Keratinocyte (primary cell): Measurements from ENCODE around the gene CTXN2. TPM values are rescaled to one million over a fixed set of nuclear protein-coding genes. Genes with fewer than 3 reads are reported as not detected.

Experiments used
- DNase-seq: peaks from one replicate; pipeline ENCODE4 v3.0.0-alpha.2; 2011; ENCODE audit warnings: low read depth, missing footprints, low spot score
- FAIRE-seq: peaks from 2 replicates; lab custom pipeline; 2011; peaks lifted over from hg19 to GRCh38; lab: Jason Lieb, UNC
- H2AFZ ChIP-seq: 2 replicates; pipeline ENCODE4 v1.6.0; 2012; ENCODE audit warnings: low read length, control low read depth, inconsistent platforms; ENCODE audit not compliant: control insufficient read depth
- H3K27ac ChIP-seq: 2 replicates; pipeline ENCODE4 v1.5.1; 2011; ENCODE audit warnings: low read length; ENCODE audit not compliant: control insufficient read depth, insufficient read depth
- H3K27me3 ChIP-seq: 3 replicates; pipeline ENCODE4 v1.6.0; 2011; ENCODE audit warnings: low read length; ENCODE audit not compliant: control insufficient read depth, insufficient read depth; ENCODE audit errors: extremely low read depth
- H3K36me3 ChIP-seq, 2 experiments: 2 replicates in 1 of 2; 3 replicates in 1 of 2; pipeline ENCODE4 v1.5.1; 2011; ENCODE audit warnings: low read length in 2 of 2, mild to moderate bottlenecking in 1 of 2; ENCODE audit not compliant: control insufficient read depth in 2 of 2, insufficient read depth in 2 of 2; ENCODE audit errors: extremely low read depth in 1 of 2
- H3K4me1 ChIP-seq: 3 replicates; pipeline ENCODE4 v1.5.1; 2011; ENCODE audit warnings: low read length; ENCODE audit not compliant: control insufficient read depth, insufficient read depth; ENCODE audit errors: extremely low read depth
- H3K4me2 ChIP-seq: 3 replicates; pipeline ENCODE4 v1.6.0; 2011; ENCODE audit warnings: low read depth, low read length; ENCODE audit not compliant: control insufficient read depth, insufficient read depth; ENCODE audit errors: extremely low read depth
- H3K4me3 ChIP-seq, 3 experiments: fragments of 200-600 bp in 1 of 3; sonication (generic) in 1 of 3; 2 replicates in 2 of 3; 3 replicates in 1 of 3; pipeline ENCODE4 v1.5.1; 2011 to 2016; ENCODE audit warnings: low read length in 3 of 3, mild to moderate bottlenecking in 3 of 3, control low read depth in 2 of 3, inconsistent platforms in 1 of 3, low read depth in 1 of 3, mixed read lengths in 1 of 3, mixed run types in 1 of 3, moderate library complexity in 1 of 3; ENCODE audit not compliant: control insufficient read depth in 2 of 3, insufficient read depth in 2 of 3; ENCODE audit errors: extremely low read depth in 1 of 3
- H3K79me2 ChIP-seq: 2 replicates; pipeline ENCODE4 v1.6.0; 2012; ENCODE audit warnings: low read length; ENCODE audit not compliant: control insufficient read depth, insufficient read depth
- H3K9ac ChIP-seq: 3 replicates; pipeline ENCODE4 v1.6.0; 2011; ENCODE audit warnings: low read length; ENCODE audit not compliant: control insufficient read depth, insufficient read depth; ENCODE audit errors: extremely low read depth
- H3K9me1 ChIP-seq: 3 replicates; pipeline ENCODE4 v1.6.0; 2011; ENCODE audit warnings: low read length; ENCODE audit not compliant: control insufficient read depth, insufficient read depth; ENCODE audit errors: extremely low read depth
- H3K9me3 ChIP-seq: 2 replicates; pipeline ENCODE4 v1.5.1; 2012; ENCODE audit warnings: low read depth, low read length; ENCODE audit not compliant: control insufficient read depth
- H4K20me1 ChIP-seq: 3 replicates; pipeline ENCODE4 v1.6.0; 2011; ENCODE audit warnings: low read length; ENCODE audit not compliant: control insufficient read depth, insufficient read depth; ENCODE audit errors: extremely low read depth
- EZH2 ChIP-seq: IDR thresholded peaks from one replicate; pipeline ENCODE4 v1.6.1; 2012; ENCODE audit warnings: inconsistent platforms, mild to moderate bottlenecking, low read length, moderate library complexity
- dilution Hi-C: fragments of 300-500 bp; cut with MboI; formaldehyde crosslinking; loops from one replicate; pipeline ENCODE4 v1.7.0; 2020; ENCODE audit warnings: low sequenced_read_pairs; ENCODE audit not compliant: extremely low pct_ligation_motif_present
- polyA plus RNA-seq, 5 experiments: library from polyadenylated mRNA; depleted of rRNA in 3 of 5; stranded (reverse) in 3 of 5; stranded (forward) in 1 of 5; unstranded in 1 of 5; fragments of >200 nt; gene quantifications; 1 replicate in 1 of 5; 2 replicates in 3 of 5; 3 replicates in 1 of 5; pipeline versions ENCODE4 v1.2.1 to v1.2.3, GENCODE V29; 2011 to 2012; ENCODE audit warnings: missing spikeins in 2 of 5, low read depth in 1 of 5, low replicate concordance in 1 of 5
- TF ChIP-seq, protein P1 (sequence below), 3 experiments: IDR thresholded peaks in 1 of 3; conservative IDR thresholded peaks in 1 of 3; optimal IDR thresholded peaks in 1 of 3; 2 replicates in 2 of 3; 3 replicates in 1 of 3; pipeline versions ENCODE3 to v1.5.1; 2011; ENCODE audit warnings: low read length in 3 of 3, mild to moderate bottlenecking in 3 of 3, moderate library complexity in 2 of 3, control low read depth in 1 of 3, inconsistent platforms in 1 of 3; ENCODE audit not compliant: insufficient read depth in 2 of 3; ENCODE audit errors: extremely low read depth in 1 of 3

Gene CTXN2
- polyA plus RNA-seq, 1 donor (not counting 4 experiments of a cell fraction or from before 2014, with no cell fraction given), result not detected

- TF ChIP-seq, protein P1, sequence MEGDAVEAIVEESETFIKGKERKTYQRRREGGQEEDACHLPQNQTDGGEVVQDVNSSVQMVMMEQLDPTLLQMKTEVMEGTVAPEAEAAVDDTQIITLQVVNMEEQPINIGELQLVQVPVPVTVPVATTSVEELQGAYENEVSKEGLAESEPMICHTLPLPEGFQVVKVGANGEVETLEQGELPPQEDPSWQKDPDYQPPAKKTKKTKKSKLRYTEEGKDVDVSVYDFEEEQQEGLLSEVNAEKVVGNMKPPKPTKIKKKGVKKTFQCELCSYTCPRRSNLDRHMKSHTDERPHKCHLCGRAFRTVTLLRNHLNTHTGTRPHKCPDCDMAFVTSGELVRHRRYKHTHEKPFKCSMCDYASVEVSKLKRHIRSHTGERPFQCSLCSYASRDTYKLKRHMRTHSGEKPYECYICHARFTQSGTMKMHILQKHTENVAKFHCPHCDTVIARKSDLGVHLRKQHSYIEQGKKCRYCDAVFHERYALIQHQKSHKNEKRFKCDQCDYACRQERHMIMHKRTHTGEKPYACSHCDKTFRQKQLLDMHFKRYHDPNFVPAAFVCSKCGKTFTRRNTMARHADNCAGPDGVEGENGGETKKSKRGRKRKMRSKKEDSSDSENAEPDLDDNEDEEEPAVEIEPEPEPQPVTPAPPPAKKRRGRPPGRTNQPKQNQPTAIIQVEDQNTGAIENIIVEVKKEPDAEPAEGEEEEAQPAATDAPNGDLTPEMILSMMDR (optimal IDR thresholded peaks at IDR 0.05 in 1 of 3, IDR thresholded peaks at IDR 0.05 in 1 of 3, conservative IDR thresholded peaks at IDR 0.05 in 1 of 3; ENCODE audit: extremely low read depth in 1 of 3, insufficient read depth in 2 of 3, low read length in 3 of 3), result no peak
- no peak for TF ChIP-seq EZH2
These were observed 34.3 kb downstream of the CTXN2 start for GRCh38 chr15:48225771-48226170.

DNA sequence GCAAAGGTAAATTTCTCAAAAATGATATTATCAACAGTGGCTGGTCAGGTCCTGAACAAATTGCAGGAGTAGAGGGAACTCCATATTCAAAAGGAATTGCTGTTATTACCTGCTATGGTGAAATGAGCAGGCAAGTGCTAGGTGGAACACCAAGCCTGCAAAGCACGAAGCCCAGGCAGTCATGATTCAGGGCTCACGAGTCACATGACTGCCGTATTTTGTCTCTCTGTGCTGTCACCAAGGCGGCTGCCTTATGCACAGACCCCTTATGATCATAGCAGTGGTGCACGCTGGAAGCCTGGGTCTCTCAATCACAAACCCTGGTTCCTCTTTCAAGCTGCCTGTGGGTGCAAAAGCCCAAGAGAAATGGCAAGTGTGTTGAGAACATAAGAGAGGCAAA is 39.0 kb downstream of the CTXN2 start:
- no peak overlapping the region for H3K4me2 ChIP-seq
- no peak overlapping the region for H2AFZ ChIP-seq

More at GRCh38 chr15:48225771-48226170, 34.3 kb downstream of the CTXN2 start:
- H3K9me1 ChIP-seq, result no peaks in the 10 kb centered on the region
- no peak for FAIRE-seq
- no peaks in the 10 kb centered on the region for H3K36me3 ChIP-seq
- H4K20me1 ChIP-seq, result no peaks in the 10 kb centered on the region
- no peaks in the 10 kb centered on the region for H3K9me3 ChIP-seq
- H3K9ac ChIP-seq, result no peak overlapping the region
- no peak for DNase-seq
- H2AFZ ChIP-seq, result no peak overlapping the region
- H3K79me2 ChIP-seq, result no peaks in the 10 kb centered on the region
- no peaks in the 10 kb centered on the region for H3K27me3 ChIP-seq
- H3K4me3 ChIP-seq, result no peak overlapping the region
- H3K4me1 ChIP-seq, result no peaks in the 10 kb centered on the region
- H3K4me2 ChIP-seq, result no peak overlapping the region
- dilution Hi-C loops, result no loop called here
- H3K27ac ChIP-seq, result no peak overlapping the region

More for the DNA sequence above, 39.0 kb downstream of the CTXN2 start:
- H3K36me3 ChIP-seq, result no peaks in the 10 kb centered on the region
- H3K27me3 ChIP-seq, result no peaks in the 10 kb centered on the region
- H3K27ac ChIP-seq, result no peak overlapping the region
- H3K4me1 ChIP-seq, result no peaks in the 10 kb centered on the region
- H3K79me2 ChIP-seq, result no peaks in the 10 kb centered on the region
- H4K20me1 ChIP-seq, result no peaks in the 10 kb centered on the region
- H3K9ac ChIP-seq, result no peak overlapping the region
- TF ChIP-seq, protein P1 (optimal IDR thresholded peaks at IDR 0.05 in 1 of 3, IDR thresholded peaks at IDR 0.05 in 1 of 3, conservative IDR thresholded peaks at IDR 0.05 in 1 of 3; ENCODE audit: extremely low read depth in 1 of 3, insufficient read depth in 2 of 3, low read length in 3 of 3), result no peak
- TF ChIP-seq EZH2, result no peak
- dilution Hi-C loops, result no loop called here
- H3K4me3 ChIP-seq, result no peak overlapping the region
- no peak for FAIRE-seq
- DNase-seq, result no peak
- H3K9me1 ChIP-seq, result no peaks in the 10 kb centered on the region
- no peaks in the 10 kb centered on the region for H3K9me3 ChIP-seq
